ENCODE results near the gene ZFP36L1.
A peak's percentile ranks its signal among the peaks of the same experiment; 100 is the strongest.

- TF ChIP-seq ZBTB12 (CRISPR knock-in tag; IDR thresholded peaks at IDR 0.05) = no peak
- no peak for TF ChIP-seq DDX20 (tag; IDR thresholded peaks at IDR 0.05; ENCODE audit: low read depth)
- TF ChIP-seq RCOR1 (IDR thresholded peaks at IDR 0.05; ENCODE audit: borderline replicate concordance in 1 of 2, low read depth in 2 of 2, low read length in 2 of 2) = no peak
- TF ChIP-seq AFF4 (CRISPR knock-in tag; IDR thresholded peaks at IDR 0.05) = no peak; the same call in 1 of the 2 replicates
- TF ChIP-seq TAF1 (IDR thresholded peaks at IDR 0.05; ENCODE audit: control insufficient read depth, extremely low read depth, insufficient read depth, low read length, severe bottlenecking) = peak; percentile 18
- no peak for TF ChIP-seq CTCF (IDR thresholded peaks at IDR 0.05 in 2 of 3, conservative IDR thresholded peaks at IDR 0.05 in 1 of 3; ENCODE audit: insufficient read depth in 2 of 3, low read depth in 1 of 3, low read length in 3 of 3)
- TF ChIP-seq ZBED1 (IDR thresholded peaks at IDR 0.05) = no peak
- no peak for TF ChIP-seq ZNF766 (CRISPR knock-in tag; conservative IDR thresholded peaks at IDR 0.05)
- no peak for TF ChIP-seq ZZZ3 (IDR thresholded peaks at IDR 0.05)
- no peak for TF ChIP-seq ZNF12 (CRISPR knock-in tag; IDR thresholded peaks at IDR 0.05)
- TF ChIP-seq TAL1 (IDR thresholded peaks at IDR 0.05) = no peak
- TF ChIP-seq SETDB1 (IDR thresholded peaks at IDR 0.05; ENCODE audit: low read length) = no peak
Observed at GRCh38 chr14:68794851-68795596, 2.2 kb upstream of the ZFP36L1 start.
